Renal pelvis (tissue), 4 donors: ENCODE results near the gene ANKRD12. TPM values are rescaled to one million over a fixed set of nuclear protein-coding genes. Genes with fewer than 3 reads are reported as not detected.

Experiments used
- DNase-seq: peaks from one replicate; pipeline ENCODE4 v3.0.0-alpha.2; 2013
- polyA plus RNA-seq, 3 donors: library from polyadenylated mRNA; unstranded; fragments of 120-200 nt; gene quantifications; one replicate each; pipeline ENCODE4 v1.2.1, GENCODE V29; 2013; ENCODE audit not compliant: insufficient read length in 3 of 3

ANKRD12 gene
- polyA plus RNA-seq, 3 donors = 28.7 to 30.7 (median 29.9) TPM

DNA sequence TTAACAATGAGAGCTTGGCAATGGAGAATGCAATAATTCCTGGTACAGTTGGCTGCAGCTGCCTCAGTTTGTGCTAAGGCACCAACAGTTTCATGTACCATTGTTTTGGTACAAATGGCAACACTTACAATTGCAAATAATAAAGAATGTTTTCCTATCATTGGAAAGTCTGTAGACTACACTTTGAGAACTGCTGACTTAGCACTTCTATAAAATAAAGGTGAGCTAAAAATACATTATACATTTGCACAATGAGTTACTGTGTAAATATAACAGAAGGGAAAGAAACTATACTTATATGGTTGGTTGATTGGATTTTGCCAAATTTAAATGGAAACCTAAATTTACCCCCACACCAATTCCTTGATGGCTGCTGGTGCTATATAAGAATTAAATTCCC is 153.1 kb downstream of the ANKRD12 start:
- no peak for DNase-seq

DNA sequence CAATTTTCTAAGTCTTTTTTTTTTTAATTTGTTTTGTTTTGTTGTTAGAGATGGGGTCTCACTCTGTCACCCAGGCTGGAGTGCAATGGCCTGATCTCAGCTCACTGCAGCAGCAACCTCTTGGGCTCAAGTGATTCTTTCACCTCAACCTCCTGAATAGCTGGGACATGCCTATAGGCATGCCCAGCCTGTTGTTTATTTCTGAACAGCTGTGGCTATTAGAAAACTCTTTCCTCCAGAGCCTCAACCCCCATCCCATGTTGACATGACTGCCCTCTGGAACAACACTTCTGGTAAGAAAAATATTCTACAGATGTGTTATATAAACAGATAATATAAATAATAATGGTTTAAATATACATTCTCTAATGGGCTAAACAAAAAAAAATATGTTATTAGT is 153.6 kb downstream of the ANKRD12 start:
- DNase-seq = no peak

GRCh38 chr18:9292047-9292446 is 155.5 kb downstream of the ANKRD12 start:
- DNase-seq = no peak

DNA sequence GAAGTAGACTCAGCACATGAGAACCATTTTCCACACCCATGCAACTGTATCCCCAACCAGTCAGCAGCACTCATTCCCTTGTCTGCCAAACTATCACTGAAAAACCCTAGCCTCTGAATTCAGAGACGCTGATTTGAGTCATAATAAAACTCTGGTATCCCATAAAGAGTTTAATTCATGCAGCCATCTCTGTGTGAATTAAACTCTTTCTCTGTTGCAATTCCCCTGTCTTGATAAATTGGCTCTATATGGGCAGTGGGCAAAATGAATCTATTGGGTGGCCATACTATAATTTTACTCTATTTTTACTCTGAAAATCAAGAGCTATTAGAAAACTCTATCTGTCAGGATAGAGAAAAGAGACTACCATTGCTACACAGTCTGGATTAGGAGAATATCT is 157.4 kb downstream of the ANKRD12 start:
- no peak for DNase-seq

DNA sequence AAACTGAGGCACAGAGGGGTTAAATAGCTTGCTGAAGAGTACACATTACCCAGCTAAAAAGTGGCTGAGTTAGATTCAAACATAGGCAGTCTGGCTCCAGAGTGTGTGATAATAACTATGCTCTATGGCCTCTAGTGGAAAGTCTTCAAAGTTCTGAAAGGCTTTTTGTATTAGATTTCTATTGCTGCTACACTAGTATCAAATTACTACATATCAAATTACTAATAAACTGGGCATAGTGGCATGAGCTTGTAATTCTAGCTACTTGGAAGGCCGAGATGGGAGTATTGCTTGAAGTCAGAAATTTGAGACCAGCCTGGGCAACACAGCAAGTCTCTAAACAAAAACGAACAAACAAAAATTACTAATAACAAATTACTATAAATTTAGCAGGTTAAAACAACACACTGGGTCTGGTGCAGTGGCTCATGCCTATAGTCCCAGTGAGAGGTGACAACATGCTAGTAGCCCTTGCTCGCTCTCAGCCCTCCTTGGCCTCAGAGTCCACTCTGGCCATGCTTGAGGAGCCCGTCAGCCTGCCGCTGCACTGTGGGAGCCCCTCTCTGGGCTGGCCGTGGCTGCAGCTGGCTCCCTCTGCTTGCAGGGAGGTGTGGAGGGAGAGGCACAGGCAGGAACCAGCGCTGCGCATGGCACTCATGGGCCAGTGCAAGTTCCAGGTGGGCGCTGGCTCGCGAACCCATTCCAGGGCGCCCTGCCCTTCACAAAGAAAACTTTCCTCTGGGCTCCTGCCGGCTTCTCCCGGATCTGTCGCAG is 159.8 kb downstream of the ANKRD12 start:
- DNase-seq = no peak

DNA sequence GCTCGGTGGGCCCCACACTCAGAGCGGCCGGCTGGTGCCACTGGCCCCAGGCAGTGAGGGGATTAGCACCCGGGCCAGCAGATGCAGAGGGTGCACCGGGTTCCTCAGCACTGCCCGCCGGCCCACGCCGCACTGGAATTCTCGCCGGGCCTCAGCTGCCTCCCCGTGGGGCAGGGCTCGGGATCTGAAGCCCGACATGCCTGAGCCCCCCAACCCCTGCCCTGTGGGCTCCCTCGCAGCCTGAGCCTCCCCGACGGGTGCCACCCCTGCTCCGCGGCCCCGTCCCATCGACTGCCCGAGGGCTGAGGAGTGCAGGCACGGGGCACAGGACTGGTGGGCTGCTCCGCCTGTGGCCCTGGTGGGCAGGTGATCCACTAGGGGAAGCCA is 160.4 kb downstream of the ANKRD12 start:
- no peak for DNase-seq

DNA sequence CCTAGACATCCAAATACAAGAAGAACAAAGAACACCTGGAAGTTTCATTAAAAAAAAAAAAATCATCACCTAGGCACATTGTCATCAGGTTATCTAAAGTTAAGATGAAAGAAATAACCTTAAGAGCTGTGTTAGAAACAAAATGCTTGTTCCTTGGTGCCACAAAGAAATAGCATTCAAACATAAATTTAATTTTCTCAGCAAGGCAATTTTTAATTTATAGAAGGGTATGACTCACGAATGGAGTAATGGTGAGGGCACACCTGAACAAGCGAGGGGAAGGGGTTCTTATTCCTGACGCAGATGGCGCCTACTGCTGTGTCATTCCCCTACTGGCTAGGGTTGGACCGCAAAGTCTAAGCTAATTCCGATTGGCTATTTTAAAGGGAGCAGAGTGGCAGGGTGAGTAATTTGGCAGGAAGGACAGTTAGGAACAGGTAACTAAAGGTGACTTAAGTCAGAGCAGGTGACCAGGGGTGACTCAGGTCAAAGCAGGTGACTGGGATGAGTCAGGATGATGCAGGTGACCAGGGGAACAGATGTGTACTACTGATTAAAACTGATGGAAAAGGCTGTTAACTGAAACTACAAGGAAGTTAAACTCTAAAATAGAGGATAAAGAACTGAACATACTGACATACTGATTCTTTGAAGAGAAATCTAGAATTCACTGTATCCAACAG is 167.9 kb downstream of the ANKRD12 start:
- no peak for DNase-seq

GRCh38 chr18:9319333-9319732 is 182.8 kb downstream of the ANKRD12 start:
- no peak for DNase-seq

DNA sequence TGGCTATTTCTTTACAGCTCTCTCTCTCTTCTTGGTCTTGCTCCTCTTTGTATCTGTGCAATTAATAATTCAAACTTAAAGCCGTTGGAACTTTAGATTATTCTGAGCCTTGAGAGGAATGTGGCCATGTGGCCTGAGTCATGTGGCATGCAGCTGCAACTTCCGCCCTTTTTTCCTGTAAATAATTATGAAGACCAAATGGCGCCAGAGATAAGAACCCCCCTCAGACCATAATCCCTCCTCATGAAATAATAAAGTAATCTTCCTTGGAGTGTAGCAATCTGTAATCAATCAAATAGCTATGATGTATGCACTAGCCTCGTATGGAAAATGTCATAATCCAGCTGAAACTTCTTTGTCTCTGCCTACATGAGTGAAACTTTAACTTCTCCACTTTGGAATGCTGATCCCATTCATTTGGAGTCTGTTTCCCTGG is 184.5 kb downstream of the ANKRD12 start:
- DNase-seq = peak; percentile 65

DNA sequence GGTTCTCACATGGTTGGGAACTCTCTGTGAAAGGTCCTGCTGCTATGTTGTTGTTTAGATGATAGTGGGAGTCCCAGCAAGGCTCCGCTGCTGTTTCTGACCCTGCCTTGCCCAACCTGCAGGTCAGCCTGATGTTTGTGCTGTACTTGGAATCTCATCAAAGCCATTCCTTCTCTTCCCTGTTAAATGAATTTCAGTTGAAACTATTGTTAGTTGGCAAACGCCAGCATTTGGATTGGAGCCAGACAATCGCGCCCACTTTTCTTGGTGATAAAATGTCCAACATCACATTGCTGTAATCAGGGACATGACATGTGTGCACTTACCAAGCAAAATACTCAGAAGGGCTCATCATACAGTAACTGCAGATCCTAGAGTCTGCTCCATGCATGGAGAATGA is 185.2 kb downstream of the ANKRD12 start:
- DNase-seq = no peak

- DNase-seq = no peak
Measured at GRCh38 chr18:9322744-9323143, 186.2 kb downstream of the ANKRD12 start.

DNA sequence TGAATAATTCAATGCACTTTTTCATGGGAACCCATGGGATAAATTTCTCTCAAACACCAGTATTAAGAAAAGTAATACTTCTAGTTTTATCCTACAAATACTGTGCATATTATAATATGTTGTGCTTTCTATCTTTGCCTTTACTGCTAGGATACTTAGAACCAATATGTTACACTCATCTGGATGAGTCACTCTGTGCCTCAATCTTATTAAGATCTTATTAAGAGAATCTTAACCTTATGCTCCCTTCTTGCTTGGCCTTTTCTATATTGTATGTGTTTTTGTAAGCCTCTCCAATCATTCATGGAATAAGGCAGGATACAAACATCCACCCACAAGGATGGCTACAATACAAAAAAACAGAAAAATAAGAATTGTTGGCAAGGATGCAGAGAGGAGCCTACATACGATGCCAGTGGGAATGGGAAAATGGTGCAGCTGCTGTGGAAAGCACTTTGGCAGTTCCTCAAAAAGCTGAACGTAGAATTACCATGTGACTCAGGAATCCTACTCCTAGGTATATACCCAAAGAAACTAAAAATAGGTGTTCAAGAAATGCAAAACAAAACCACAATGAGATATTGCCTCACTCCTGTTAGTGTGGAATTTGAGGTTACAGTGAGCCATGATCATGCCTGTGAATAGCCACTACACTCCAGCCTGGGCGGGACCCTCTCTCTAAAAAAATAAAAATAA is 187.3 kb downstream of the ANKRD12 start:
- no peak for DNase-seq

- no peak for DNase-seq
Measured at GRCh38 chr18:9325716-9326115, 189.1 kb downstream of the ANKRD12 start.

DNA sequence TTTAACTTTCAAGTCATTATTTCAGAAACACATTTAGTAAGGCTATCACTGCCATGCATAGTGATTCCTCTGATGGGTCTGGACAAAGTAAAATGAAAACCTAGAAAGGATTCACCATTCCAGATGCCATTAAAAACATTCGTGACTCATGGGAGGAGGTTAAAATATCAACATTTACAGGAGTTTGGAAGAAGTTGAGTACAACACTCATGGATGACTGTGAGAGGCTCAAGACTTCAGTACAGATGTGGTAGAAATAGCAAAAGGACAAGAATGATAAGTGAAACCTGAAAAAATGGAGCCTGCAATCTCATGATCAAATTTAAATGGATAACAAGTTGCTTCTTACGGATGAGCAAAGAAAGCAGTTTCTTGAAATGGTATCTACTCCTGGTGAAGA is 192.2 kb downstream of the ANKRD12 start:
- DNase-seq = no peak

GRCh38 chr18:9329471-9329870 is 192.9 kb downstream of the ANKRD12 start:
- DNase-seq = no peak

- no peak for DNase-seq
Measured at GRCh38 chr18:9330419-9330818, 193.8 kb downstream of the ANKRD12 start.

- DNase-seq = no peak
Measured at GRCh38 chr18:9333441-9334328, 197.1 kb downstream of the ANKRD12 start.

DNA sequence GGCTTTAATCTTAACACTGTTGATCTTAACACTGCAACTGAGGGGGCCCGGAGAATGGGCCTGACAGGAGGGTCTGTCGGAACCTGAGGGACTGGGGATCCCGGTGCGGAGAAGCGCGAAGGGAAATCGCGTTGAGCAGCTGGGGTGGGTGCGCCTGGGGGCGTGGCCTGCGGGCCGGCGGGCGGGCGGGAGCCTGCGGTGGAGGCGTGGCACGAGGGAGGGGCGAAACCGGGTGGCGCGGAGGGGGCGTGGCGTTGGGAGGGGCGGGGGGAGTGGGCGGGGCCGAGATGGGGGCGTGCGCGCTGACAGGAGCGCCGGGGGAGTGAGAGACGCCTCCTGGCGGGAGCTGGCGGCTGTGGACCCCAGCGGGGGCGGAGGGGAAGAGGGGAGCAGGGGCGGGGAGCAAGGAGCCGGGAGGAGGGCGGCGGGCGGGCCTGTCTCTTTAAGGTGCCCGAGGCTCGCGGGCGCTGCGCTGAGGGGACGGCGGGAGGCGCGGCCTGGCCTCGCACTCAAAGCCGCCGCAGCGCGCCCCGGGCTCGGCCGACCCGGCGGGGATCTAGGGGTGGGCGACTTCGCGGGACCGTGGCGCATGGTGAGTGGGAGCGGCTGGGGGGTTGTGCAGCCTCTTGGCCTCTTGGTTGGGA is 197.9 kb downstream of the ANKRD12 start, which contains the start of gene TWSG1:
TWSG1 (plus strand) TSS at position 445 of the 644 bp plus-strand sequence. CDS start 2,457 bp downstream, outside the sequence.
- peak; percentile 95 for DNase-seq

DNA sequence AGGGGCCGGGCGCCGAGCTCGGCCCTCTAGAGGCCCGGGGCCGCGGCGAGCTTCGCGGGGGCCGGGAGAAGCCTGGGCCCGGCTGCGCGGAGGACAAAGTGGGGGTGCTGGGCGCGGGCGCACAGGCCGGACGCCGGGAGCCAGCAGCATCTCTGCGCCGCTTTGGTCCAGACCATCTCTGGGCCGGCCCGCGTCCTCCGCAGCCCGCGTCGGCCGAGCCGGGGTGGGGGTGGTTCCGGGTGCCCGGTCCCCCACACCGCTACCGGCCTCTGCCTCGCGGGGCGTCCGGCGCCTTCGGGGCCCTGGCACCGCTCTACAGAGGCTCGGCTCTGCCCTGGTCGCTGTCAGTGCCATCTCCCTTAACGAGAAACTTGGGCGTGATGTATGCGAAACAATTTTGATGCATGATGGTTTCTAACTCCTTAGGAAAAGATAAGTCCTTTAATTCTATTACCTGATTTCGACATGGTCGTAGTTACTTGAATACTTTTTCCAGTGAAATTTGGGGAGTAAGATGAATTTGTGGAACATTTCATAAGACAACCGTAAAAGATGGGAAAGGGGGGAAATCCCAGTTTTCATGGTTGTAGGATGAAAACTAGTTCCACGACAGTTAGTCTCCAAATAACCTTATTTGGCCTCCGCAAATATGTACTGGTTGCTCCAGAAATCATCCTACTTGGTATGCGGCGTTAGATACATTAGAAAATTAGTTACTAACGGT is 198.6 kb downstream of the ANKRD12 start:
- peak; percentile 5 for DNase-seq
